ENCODE results near the gene FASTK.
"Not testable (repeated sequence)": the region's sequence is repeated elsewhere in the genome, so short reads cannot be mapped to it uniquely, and the experiment has no call there.

The FASTK gene

GRCh38 chr7:151056666-151057505 lies 23.7 kb downstream of the FASTK start:
- no peak; the same call in 1 of the 2 replicates for TF ChIP-seq POLR2A (IDR thresholded peaks at IDR 0.05; ENCODE audit: low read depth, low read length)
- DNase-seq (ENCODE audit: insufficient read length, low spot score) (no peak), FAIRE-seq (no peak)

DNA sequence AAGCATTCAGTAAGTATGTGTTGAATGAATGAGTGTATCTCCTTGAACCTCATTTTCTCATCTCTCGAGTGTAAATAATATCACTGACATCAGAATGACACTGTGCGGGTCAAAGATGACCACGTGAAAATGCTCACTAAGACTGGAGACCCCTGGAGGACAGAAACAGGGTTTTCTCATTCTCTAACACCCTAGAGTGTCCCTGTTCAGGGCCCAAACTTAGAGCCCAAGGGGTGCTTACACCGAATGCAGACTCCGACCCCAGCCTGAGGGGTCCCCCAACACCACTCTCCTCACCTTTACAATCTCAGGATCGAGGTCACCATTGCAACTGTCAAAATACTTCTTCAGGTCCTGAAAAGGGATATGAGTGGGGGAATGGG lies 24.3 kb downstream of the FASTK start:
- TF ChIP-seq POLR2A (IDR thresholded peaks at IDR 0.05; ENCODE audit: low read depth, low read length): no peak
- FAIRE-seq: no peak

GRCh38 chr7:151053751-151054150 lies 26.9 kb downstream of the FASTK start:
- no peak for TF ChIP-seq POLR2A (IDR thresholded peaks at IDR 0.05; ENCODE audit: low read depth, low read length)
- DNase-seq (ENCODE audit: insufficient read length, low spot score): no peak
- no peak for FAIRE-seq

More for the DNA sequence above, 24.3 kb downstream of the FASTK start:
- no peak for DNase-seq (ENCODE audit: insufficient read length, low spot score)

DNA sequence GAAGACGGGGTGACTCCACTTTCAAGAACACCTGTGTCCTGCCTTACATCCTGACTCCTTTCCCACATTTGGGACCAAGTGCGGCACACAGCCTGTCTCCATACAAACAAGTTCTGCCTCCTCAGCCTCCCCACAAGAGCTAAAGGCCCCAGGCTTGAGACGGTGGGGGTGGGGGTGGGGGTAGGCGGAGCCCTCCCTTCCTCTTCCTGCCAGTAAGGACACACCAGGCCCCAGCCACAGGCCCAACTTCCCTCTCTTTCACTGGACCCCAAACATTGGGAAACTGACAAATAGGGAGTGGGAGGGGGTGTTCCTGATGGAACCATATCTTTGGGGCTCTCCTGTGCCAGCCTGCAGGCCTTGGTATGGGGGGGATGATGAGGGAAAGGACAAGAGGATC lies 27.5 kb downstream of the FASTK start:
- no peak for TF ChIP-seq POLR2A (IDR thresholded peaks at IDR 0.05; ENCODE audit: low read depth, low read length)
- FAIRE-seq (no peak), DNase-seq (ENCODE audit: insufficient read length, low spot score) (no peak)

DNA sequence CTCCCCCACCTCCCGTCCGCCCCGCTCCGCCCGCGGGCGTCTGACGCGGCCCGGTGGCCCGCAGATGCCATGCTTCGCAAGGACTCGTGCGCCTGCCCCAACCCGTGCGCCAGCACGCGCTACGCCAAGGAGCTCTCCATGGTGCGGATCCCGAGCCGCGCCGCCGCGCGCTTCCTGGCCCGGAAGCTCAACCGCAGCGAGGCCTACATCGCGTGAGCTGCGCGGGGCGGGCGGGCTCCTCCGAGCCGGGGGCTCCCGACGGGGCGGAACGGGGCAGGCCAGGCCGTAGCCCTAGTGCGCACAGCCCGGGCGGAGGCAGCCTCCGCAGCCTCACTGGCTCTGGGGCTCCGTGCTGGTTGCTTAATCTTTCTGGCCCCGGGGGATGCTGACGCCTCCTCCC lies 29.5 kb downstream of the FASTK start:
- FAIRE-seq (no peak), DNase-seq (ENCODE audit: insufficient read length, low spot score) (no peak)
- TF ChIP-seq POLR2A (IDR thresholded peaks at IDR 0.05; ENCODE audit: low read depth, low read length): no peak

GRCh38 chr7:151048911-151049463 lies 31.6 kb downstream of the FASTK start:
- no peak for FAIRE-seq
- no peak for DNase-seq (ENCODE audit: insufficient read length, low spot score)
- TF ChIP-seq POLR2A (IDR thresholded peaks at IDR 0.05; ENCODE audit: low read depth, low read length): no peak

DNA sequence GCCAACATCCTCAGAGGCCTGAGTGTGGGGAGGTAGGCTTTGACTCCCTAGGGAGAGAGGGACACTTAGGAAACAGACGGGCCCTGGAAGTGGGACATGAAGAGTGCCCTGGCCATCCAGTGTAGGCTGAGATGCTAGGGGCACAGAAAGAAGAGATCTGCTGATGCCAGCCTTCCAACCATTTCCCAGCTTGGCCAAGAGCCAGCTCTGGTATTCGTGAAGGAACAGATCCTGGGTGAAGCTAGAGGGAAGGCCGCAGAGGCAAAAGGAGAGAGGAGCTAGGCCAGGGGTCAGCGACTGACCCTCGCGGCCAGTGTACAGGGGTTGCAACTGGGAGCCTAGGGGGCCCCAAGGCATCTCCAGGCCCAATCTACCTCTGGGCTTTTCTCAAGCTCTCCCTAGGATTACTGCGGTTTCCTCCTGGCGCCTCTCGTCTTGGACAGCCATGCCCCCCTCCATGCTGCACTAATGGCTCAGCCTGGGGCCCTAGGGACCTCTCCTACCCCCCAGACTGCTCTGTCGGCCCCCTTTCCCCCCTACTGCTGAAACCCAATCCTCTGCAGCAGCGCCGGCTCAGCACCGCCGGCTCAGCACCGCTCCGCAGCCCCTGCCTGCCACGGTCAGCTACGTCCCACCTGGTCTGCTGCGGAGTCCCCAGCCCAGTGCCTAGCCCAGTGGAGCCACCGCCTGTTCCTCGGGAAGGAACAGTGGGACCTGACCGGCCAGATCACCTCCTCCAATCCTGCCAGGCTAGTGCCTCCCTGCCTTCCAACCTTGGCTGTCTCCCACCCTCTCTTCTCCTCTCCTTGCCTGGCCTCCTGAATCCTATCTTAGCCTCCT lies 32.4 kb downstream of the FASTK start, which contains the start of gene ASIC3:
Gene ASIC3 (plus strand): TSS at position 556 of the 840 bp plus-strand sequence. CDS start 355 bp downstream, outside the sequence.
- TF ChIP-seq POLR2A (IDR thresholded peaks at IDR 0.05; ENCODE audit: low read depth, low read length): no peak
- DNase-seq (ENCODE audit: insufficient read length, low spot score): no peak
- FAIRE-seq: no peak

GRCh38 chr7:151046603-151047573 lies 33.7 kb downstream of the FASTK start:
- no peak for TF ChIP-seq POLR2A (IDR thresholded peaks at IDR 0.05; ENCODE audit: low read depth, low read length)
- DNase-seq (ENCODE audit: insufficient read length, low spot score) (peak; percentile 54), FAIRE-seq (no peak)

- DNase-seq (ENCODE audit: insufficient read length, low spot score) (no peak), FAIRE-seq (no peak)
- no peak for TF ChIP-seq POLR2A (IDR thresholded peaks at IDR 0.05; ENCODE audit: low read depth, low read length)
Measured at GRCh38 chr7:151045967-151046366, 34.6 kb downstream of the FASTK start.

DNA sequence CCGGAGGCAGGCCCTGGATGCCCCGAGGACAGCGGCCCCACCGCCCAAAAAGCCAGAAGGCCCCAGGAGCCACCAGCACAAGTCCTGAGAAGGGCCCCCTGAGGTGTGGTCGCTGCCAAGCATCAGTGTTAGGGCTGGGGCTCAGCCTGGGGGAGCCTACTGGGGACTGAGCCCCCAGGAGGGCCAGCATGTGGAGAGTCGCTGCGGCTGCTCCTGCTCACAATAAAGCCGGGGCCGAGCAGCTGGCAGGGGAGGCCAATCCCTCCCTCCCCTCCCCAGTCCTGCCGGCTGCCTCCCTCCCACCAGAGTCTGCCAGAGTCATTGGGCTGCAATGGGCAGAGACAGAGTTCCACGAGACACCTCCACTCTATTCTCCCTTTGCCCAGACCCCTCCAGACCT lies 35.3 kb downstream of the FASTK start:
- TF ChIP-seq POLR2A (IDR thresholded peaks at IDR 0.05; ENCODE audit: low read depth, low read length): no peak
- FAIRE-seq: no peak

GRCh38 chr7:151043959-151044358 lies 36.6 kb downstream of the FASTK start:
- FAIRE-seq (no peak), DNase-seq (ENCODE audit: insufficient read length, low spot score) (no peak)
- TF ChIP-seq POLR2A (IDR thresholded peaks at IDR 0.05; ENCODE audit: low read depth, low read length): no peak

More for the DNA sequence above, 35.3 kb downstream of the FASTK start:
- no peak for DNase-seq (ENCODE audit: insufficient read length, low spot score)

GRCh38 chr7:151043449-151043848 lies 37.2 kb downstream of the FASTK start:
- not testable (repeated sequence) for DNase-seq (ENCODE audit: insufficient read length, low spot score); FAIRE-seq
